ENCODE measurements around the gene UBE3C. TPM values are rescaled to one million over a fixed set of nuclear protein-coding genes. Genes with fewer than 3 reads are reported as not detected.

UBE3C gene
- total and polyA plus RNA-seq, 2 donors (not counting 3 experiments of a cell fraction or from before 2014, with no cell fraction given), result 45.1 to 77.3 TPM

DNA sequence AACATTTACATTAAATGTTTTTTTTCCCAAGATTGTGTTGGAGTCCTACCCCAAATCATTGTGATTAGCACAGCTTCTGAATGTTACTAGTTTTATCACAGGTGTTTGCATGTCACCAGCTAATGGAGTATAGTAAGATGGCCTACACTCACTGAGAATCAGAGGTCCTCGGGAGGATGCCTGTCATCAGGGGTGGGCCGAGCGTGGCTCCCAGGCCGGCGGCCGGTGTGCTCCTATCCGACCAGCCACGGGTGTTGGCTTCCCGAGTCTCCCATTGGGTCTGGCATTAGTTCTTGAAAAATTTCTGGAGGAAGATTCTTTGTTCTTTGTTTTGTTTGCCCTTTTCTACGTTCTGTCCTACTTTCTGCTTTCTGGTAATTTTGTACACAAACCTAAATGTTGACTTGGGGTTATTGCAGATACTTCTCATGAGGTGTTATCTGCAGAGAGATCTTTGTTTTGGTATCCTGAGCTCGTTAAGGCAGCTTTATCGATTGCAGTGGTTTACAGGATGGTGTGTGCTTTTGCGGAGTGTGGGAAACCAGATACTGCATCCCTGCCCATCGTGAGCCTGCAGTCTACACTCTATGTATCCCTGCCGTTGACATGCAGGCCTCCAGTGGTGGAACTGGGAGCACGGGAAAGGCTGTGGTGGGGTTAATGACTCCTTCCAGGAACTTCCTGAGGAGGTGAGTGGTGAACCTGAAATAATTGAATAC, 130.8 kb downstream of the UBE3C start:
- no peaks in the 10 kb centered on the region for H3K27me3 ChIP-seq (ENCODE audit: control insufficient read depth in 2 of 2, insufficient read depth in 2 of 2, low read length in 2 of 2)
- FAIRE-seq, result no peak
- H3K4me3 ChIP-seq (replicated peaks in 1 of 3; ENCODE audit: insufficient read depth in 1 of 3, low read depth in 1 of 3, low read length in 3 of 3), result no peak overlapping the region
- H3K4me1 ChIP-seq (ENCODE audit: control insufficient read depth, extremely low read depth, insufficient read depth, low read length), result peaks cover 3% of the 10 kb centered on the region
- intact Hi-C loops (cut with micrococcal nuclease), result loop anchor here (5.0 kb wide), 1 partner anchor 1472 kb away; no protein-coding TSS in a partner anchor
- CTCF ChIA-PET, result no interaction called here
- H4K20me1 ChIP-seq (replicated peaks; ENCODE audit: control insufficient read depth, extremely low read depth, insufficient read depth, low read length), result no peaks in the 10 kb centered on the region
- no peak overlapping the region for H3K9ac ChIP-seq (replicated peaks; ENCODE audit: extremely low read depth, insufficient read depth, low read length)
- H3K4me2 ChIP-seq (ENCODE audit: insufficient read depth, low read length), result no peak overlapping the region
- POLR2A ChIA-PET, result no interaction called here
- no TSS peak for BruUV-seq (replicated peaks)
- H3K27ac ChIP-seq (ENCODE audit: insufficient read depth, low read depth, low read length), result no peak overlapping the region
- no peaks in the 10 kb centered on the region for H3K79me2 ChIP-seq (ENCODE audit: control insufficient read depth, insufficient read depth, low read length)
- H2AFZ ChIP-seq (ENCODE audit: low read depth, low read length), result no peak overlapping the region
- peaks cover 15 to 18% of the 10 kb centered on the region in 2 experiments for H3K36me3 ChIP-seq (ENCODE audit: control insufficient read depth in 2 of 2, extremely low read depth in 1 of 2, insufficient read depth in 2 of 2, low read length in 2 of 2)
- no peaks in the 10 kb centered on the region for H3K9me3 ChIP-seq (replicated peaks; ENCODE audit: control insufficient read depth, insufficient read depth, low read length)
- dilution Hi-C loops (cut with MboI; ENCODE audit: extremely low pct_ligation_motif_present, low sequenced_read_pairs), result no loop called here
- no peaks in the 10 kb centered on the region for H3K9me1 ChIP-seq (replicated peaks; ENCODE audit: control insufficient read depth, extremely low read depth, insufficient read depth, low read length)
- TF ChIP-seq GATA2 (IDR thresholded peaks at IDR 0.05; ENCODE audit: insufficient read depth, insufficient read length, low read depth, low read length) (no peak), MAX (IDR thresholded peaks at IDR 0.05; ENCODE audit: insufficient read depth, insufficient read length) (no peak), MYC (IDR thresholded peaks at IDR 0.05; ENCODE audit: low read depth, low read length) (no peak)
- DNase-seq (ENCODE audit: low read depth, low spot score), result no peak

DNA sequence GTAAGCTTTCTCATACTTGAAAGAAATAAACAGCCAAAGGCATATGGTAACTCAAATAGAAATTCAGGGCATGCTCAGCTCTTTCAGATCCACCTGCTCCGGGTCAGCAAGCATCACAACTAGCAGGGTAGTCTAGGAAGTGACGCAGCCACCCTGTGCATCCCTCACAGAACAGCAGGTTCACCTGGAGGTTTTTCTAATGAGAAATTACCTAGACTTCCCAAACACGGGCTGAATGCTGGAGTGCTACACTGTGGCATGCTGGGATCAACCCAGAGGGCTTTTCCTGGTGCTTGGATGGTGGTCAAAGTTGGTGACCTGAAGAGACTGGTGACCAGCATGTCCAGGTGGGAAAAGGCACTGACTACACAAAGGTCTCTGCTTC, 131.3 kb downstream of the UBE3C start:
- Histone ChIP-seq H3K79me2 (ENCODE audit: control insufficient read depth, insufficient read depth, low read length) (no peaks in the 10 kb centered on the region), H3K36me3 (ENCODE audit: control insufficient read depth in 2 of 2, extremely low read depth in 1 of 2, insufficient read depth in 2 of 2, low read length in 2 of 2) (peaks cover 15 to 17% of the 10 kb centered on the region in 2 experiments), H2AFZ (ENCODE audit: low read depth, low read length) (no peak overlapping the region), H3K4me2 (ENCODE audit: insufficient read depth, low read length) (no peak overlapping the region), H3K9ac (replicated peaks; ENCODE audit: extremely low read depth, insufficient read depth, low read length) (no peak overlapping the region), H3K9me3 (replicated peaks; ENCODE audit: control insufficient read depth, insufficient read depth, low read length) (no peaks in the 10 kb centered on the region), H4K20me1 (replicated peaks; ENCODE audit: control insufficient read depth, extremely low read depth, insufficient read depth, low read length) (no peaks in the 10 kb centered on the region), H3K4me3 (replicated peaks in 1 of 3; ENCODE audit: insufficient read depth in 1 of 3, low read depth in 1 of 3, low read length in 3 of 3) (no peak overlapping the region), H3K27ac (ENCODE audit: insufficient read depth, low read depth, low read length) (no peak overlapping the region), H3K4me1 (ENCODE audit: control insufficient read depth, extremely low read depth, insufficient read depth, low read length) (peaks cover 3% of the 10 kb centered on the region), H3K27me3 (ENCODE audit: control insufficient read depth in 2 of 2, insufficient read depth in 2 of 2, low read length in 2 of 2) (no peaks in the 10 kb centered on the region), H3K9me1 (replicated peaks; ENCODE audit: control insufficient read depth, extremely low read depth, insufficient read depth, low read length) (no peaks in the 10 kb centered on the region)
- CTCF ChIA-PET, result no interaction called here
- FAIRE-seq (no peak), DNase-seq (ENCODE audit: low read depth, low spot score) (no peak)
- intact Hi-C loops (cut with micrococcal nuclease), result loop anchor here (5.0 kb wide), 1 partner anchor 1473 kb away; no protein-coding TSS in a partner anchor
- dilution Hi-C loops (cut with MboI; ENCODE audit: extremely low pct_ligation_motif_present, low sequenced_read_pairs), result no loop called here
- no TSS peak for BruUV-seq (replicated peaks)
- TF ChIP-seq FOS (IDR thresholded peaks at IDR 0.05; ENCODE audit: borderline replicate concordance, insufficient read depth, low read length), result no peak
- TF ChIP-seq JUN (IDR thresholded peaks at IDR 0.05; ENCODE audit: borderline replicate concordance, insufficient read depth, insufficient read length, low read depth), result no peak
- TF ChIP-seq EZH2 (IDR thresholded peaks at IDR 0.05; ENCODE audit: borderline replicate concordance, low read depth, low read length, severe bottlenecking), result no peak
- TF ChIP-seq POLR2A (IDR thresholded peaks at IDR 0.05; ENCODE audit: low read depth, low read length), result no peak
- TF ChIP-seq CTCF (IDR thresholded peaks at IDR 0.05; ENCODE audit: extremely low read depth in 1 of 2, insufficient read depth in 1 of 2, low read depth in 1 of 2, low read length in 2 of 2), result no peak
- TF ChIP-seq MYC (IDR thresholded peaks at IDR 0.05; ENCODE audit: low read depth, low read length), result no peak
- TF ChIP-seq MAX (IDR thresholded peaks at IDR 0.05; ENCODE audit: insufficient read depth, insufficient read length), result no peak
- TF ChIP-seq GATA2 (IDR thresholded peaks at IDR 0.05; ENCODE audit: insufficient read depth, insufficient read length, low read depth, low read length), result no peak
- TF ChIP-seq POLR2AphosphoS5 (IDR thresholded peaks at IDR 0.05; ENCODE audit: insufficient read depth, low read depth, low read length), result no peak
- POLR2A ChIA-PET, result no interaction called here

Measured in endothelial cell of umbilical vein (primary cell).